Prostate gland (tissue), 2 donors: ENCODE measurements around the gene NUDT7.

Experiments
- POLR2AphosphoS5 ChIP-seq: sonication (generic); formaldehyde crosslinking; IDR thresholded peaks from one replicate; pipeline ENCODE4 v1.6.1; 2017; ENCODE audit warnings: antibody characterized with exemption
- TF ChIP-seq, protein P1 (sequence below), 4 experiments: fragments of 200-600 bp in 2 of 4; fragments of 450-650 bp in 2 of 4; sonication (generic) in 2 of 4; IDR thresholded peaks; 1 replicate in 3 of 4; 2 replicates in 1 of 4; pipeline ENCODE4 v1.5.1; 2016 to 2019; ENCODE audit warnings: antibody characterized with exemption in 4 of 4, mild to moderate bottlenecking in 2 of 4, moderate library complexity in 2 of 4

DNA sequence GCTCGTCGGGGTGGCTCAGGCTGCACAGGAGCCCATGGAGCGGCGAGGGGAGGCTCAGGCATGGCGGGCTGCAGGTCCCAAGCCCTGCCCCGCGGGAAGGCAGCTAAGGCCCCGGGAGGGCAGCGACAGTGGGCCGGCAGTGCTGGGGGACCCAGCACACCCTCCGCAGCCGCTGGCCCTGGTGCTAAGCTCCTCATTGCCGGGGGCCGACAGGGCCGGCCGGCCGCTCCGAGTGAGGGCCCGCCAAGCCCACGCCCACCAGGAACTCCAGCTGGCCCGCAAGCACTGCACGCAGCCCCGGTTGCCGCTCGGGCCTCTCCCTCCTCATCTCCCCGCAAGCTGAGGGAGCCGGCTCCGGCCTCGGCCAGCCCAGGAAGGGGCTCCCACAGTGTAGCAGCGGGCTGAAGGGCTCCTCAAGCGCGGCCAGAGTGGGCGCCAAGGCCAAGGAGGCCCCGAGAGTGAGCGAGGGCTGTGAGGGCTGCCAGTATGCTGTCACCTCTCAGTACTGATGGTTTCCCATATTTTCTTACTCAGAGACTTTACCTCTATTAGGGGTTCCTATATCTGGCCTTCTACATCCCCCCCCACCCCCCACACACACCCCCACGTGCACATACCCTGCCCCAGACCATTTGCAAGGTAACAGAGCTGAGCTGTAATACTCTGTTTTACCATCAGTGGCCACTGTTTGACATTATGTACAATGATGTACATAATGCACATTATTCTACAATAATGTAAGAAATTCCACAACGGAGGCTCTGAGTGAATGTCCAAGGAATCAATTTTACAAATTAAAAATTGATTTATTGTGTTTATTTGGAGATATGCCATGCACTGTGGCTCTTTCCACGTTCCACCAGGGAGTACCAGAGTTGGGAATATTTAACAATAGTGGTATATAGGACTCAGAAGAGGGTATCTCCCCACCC is 62.4 kb downstream of the NUDT7 start:
- TF ChIP-seq, protein P1, sequence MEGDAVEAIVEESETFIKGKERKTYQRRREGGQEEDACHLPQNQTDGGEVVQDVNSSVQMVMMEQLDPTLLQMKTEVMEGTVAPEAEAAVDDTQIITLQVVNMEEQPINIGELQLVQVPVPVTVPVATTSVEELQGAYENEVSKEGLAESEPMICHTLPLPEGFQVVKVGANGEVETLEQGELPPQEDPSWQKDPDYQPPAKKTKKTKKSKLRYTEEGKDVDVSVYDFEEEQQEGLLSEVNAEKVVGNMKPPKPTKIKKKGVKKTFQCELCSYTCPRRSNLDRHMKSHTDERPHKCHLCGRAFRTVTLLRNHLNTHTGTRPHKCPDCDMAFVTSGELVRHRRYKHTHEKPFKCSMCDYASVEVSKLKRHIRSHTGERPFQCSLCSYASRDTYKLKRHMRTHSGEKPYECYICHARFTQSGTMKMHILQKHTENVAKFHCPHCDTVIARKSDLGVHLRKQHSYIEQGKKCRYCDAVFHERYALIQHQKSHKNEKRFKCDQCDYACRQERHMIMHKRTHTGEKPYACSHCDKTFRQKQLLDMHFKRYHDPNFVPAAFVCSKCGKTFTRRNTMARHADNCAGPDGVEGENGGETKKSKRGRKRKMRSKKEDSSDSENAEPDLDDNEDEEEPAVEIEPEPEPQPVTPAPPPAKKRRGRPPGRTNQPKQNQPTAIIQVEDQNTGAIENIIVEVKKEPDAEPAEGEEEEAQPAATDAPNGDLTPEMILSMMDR (IDR thresholded peaks at IDR 0.05) = no peak
- TF ChIP-seq POLR2AphosphoS5 = no peak
